Hematopoietic multipotent progenitor cell treated with erythropoietin and hydrocortisone succinate and interleukin-3 and kit ligand, for 6 days (in vitro differentiated cells): ENCODE measurements around the gene TMEM134.

Experiments
- DNase-seq: peaks from one replicate; pipeline ENCODE4 v3.0.0-alpha.2; 2015

Gene TMEM134

GRCh38 chr11:67500831-67501715, 32.0 kb upstream of the TMEM134 start:
- peak; percentile 57 for DNase-seq

GRCh38 chr11:67500484-67500821, 31.4 kb upstream of the TMEM134 start:
- no peak for DNase-seq

GRCh38 chr11:67499808-67500483, 30.9 kb upstream of the TMEM134 start:
- no peak for DNase-seq

- DNase-seq, result no peak
These were observed 29.5 kb upstream of the TMEM134 start for GRCh38 chr11:67498544-67498972.

- DNase-seq, result no peak
These were observed 28.7 kb upstream of the TMEM134 start for GRCh38 chr11:67497656-67498291.

GRCh38 chr11:67496113-67496512, 27.1 kb upstream of the TMEM134 start:
- no peak for DNase-seq

GRCh38 chr11:67495234-67496005, 26.4 kb upstream of the TMEM134 start:
- no peak for DNase-seq

- DNase-seq, result no peak
These were observed 25.6 kb upstream of the TMEM134 start for GRCh38 chr11:67494371-67495233.

- DNase-seq, result no peak
These were observed 24.7 kb upstream of the TMEM134 start for GRCh38 chr11:67493548-67494370.

GRCh38 chr11:67492801-67493547, 23.9 kb upstream of the TMEM134 start:
- DNase-seq, result no peak

- no peak for DNase-seq
These were observed 23.1 kb upstream of the TMEM134 start for GRCh38 chr11:67492069-67492727.

GRCh38 chr11:67491276-67492068, 22.4 kb upstream of the TMEM134 start:
- DNase-seq, result no peak

GRCh38 chr11:67490727-67491065, 21.6 kb upstream of the TMEM134 start:
- no peak for DNase-seq

- no peak for DNase-seq
These were observed 21.1 kb upstream of the TMEM134 start for GRCh38 chr11:67489885-67490726.

- DNase-seq, result no peak
These were observed 20.3 kb upstream of the TMEM134 start for GRCh38 chr11:67489203-67489884.

GRCh38 chr11:67486481-67487195, 17.6 kb upstream of the TMEM134 start:
- no peak for DNase-seq

GRCh38 chr11:67485873-67486361, 16.9 kb upstream of the TMEM134 start:
- peak; percentile 23 for DNase-seq
